GM19372 (cell line): ENCODE results near the gene RUNDC1.
A peak's percentile ranks its signal among the peaks of the same experiment; 100 is the strongest.
"Not testable (repeated sequence)": the region's sequence is repeated elsewhere in the genome, so short reads cannot be mapped to it uniquely, and the experiment has no call there.

Experiments
- ATAC-seq: cut with Tn5 transposase; IDR thresholded peaks from one replicate; pipeline ENCODE4 v1.9.1; 2021; ENCODE audit warnings: mild to moderate bottlenecking, low read depth, moderate library complexity; ENCODE audit not compliant: unreplicated experiment

Gene RUNDC1

GRCh38 chr17:42989726-42990652 lies 9.6 kb downstream of the RUNDC1 start:
- ATAC-seq, result no peak

- ATAC-seq, result no peak
Measured at GRCh38 chr17:42991471-42991870, 11.1 kb downstream of the RUNDC1 start.

- no peak for ATAC-seq
Measured at GRCh38 chr17:42992872-42993271, 12.5 kb downstream of the RUNDC1 start.

GRCh38 chr17:42993913-42994312 lies 13.5 kb downstream of the RUNDC1 start:
- not testable (repeated sequence) for ATAC-seq

- no peak for ATAC-seq
Measured at GRCh38 chr17:42997390-42997983, 17.1 kb downstream of the RUNDC1 start.

GRCh38 chr17:42997984-42998938 lies 17.9 kb downstream of the RUNDC1 start, which contains the start of gene RPL27:
Gene RPL27 (plus strand): TSS chr17:42998419. CDS start chr17:42998751, 332 bp downstream.
- ATAC-seq, result peak; percentile 90

GRCh38 chr17:42999003-42999525 lies 18.7 kb downstream of the RUNDC1 start:
- no peak for ATAC-seq

- ATAC-seq, result not testable (repeated sequence)
Measured at GRCh38 chr17:43000894-43001293, 20.5 kb downstream of the RUNDC1 start.

- ATAC-seq, result no peak
Measured at GRCh38 chr17:43003542-43004172, 23.3 kb downstream of the RUNDC1 start.

GRCh38 chr17:43006639-43007551 lies 26.5 kb downstream of the RUNDC1 start, which contains the start of gene IFI35:
Gene IFI35 (plus strand): TSS chr17:43006784. CDS start chr17:43006948, 164 bp downstream.
- ATAC-seq, result no peak

- no peak for ATAC-seq
Measured at GRCh38 chr17:43010667-43011308, 30.4 kb downstream of the RUNDC1 start.

GRCh38 chr17:43011728-43012472 lies 31.5 kb downstream of the RUNDC1 start:
- no peak for ATAC-seq

GRCh38 chr17:43013296-43013695 lies 32.9 kb downstream of the RUNDC1 start:
- no peak for ATAC-seq

GRCh38 chr17:43014020-43014648 lies 33.8 kb downstream of the RUNDC1 start:
- ATAC-seq, result no peak

GRCh38 chr17:43014649-43015542 lies 34.5 kb downstream of the RUNDC1 start:
- ATAC-seq, result no peak

- ATAC-seq, result no peak
Measured at GRCh38 chr17:43015579-43015978, 35.2 kb downstream of the RUNDC1 start.
